SKM-1 (cell line): ENCODE measurements around the gene ANAPC5.

Experiments used
- DNase-seq: peaks from one replicate; lab custom pipeline; 2025; ENCODE audit not compliant: unreplicated experiment; lab: John Stamatoyannopoulos, UW

ANAPC5 gene

GRCh38 chr12:121261398-121261797 is 90.8 kb downstream of the ANAPC5 start:
- DNase-seq = no peak

GRCh38 chr12:121260091-121260490 is 92.1 kb downstream of the ANAPC5 start:
- DNase-seq = no peak

- DNase-seq = no peak
Observed at GRCh38 chr12:121259074-121259473, 93.1 kb downstream of the ANAPC5 start.
